Gastroesophageal sphincter (tissue), 4 donors: Measurements from ENCODE around the gene GRIK3. TPM values are rescaled to one million over a fixed set of nuclear protein-coding genes. Genes with fewer than 3 reads are reported as not detected.

Experiments used
- ATAC-seq: fragments of 150-250 bp; one replicate; pipeline ENCODE4 v1.9.1; 2016; ENCODE audit warnings: mild to moderate bottlenecking, moderate library complexity
- H3K27ac ChIP-seq, 4 donors: fragments of 200-600 bp; sonication (generic) in 3 of 4; 1 replicate in 3 of 4; 2 replicates in 1 of 4; pipeline ENCODE4 v1.5.1; 2016 to 2019
- H3K27me3 ChIP-seq: fragments of 200-600 bp; sonication (generic); one replicate; pipeline ENCODE4 v1.5.1; 2019
- H3K36me3 ChIP-seq, 2 donors: fragments of 200-600 bp; sonication (generic); one replicate each; pipeline ENCODE4 v1.5.1; 2019; ENCODE audit warnings: control low read depth in 1 of 2
- H3K4me1 ChIP-seq, 3 donors: fragments of 200-600 bp; sonication (generic); 1 replicate in 2 of 3; 2 replicates in 1 of 3; pipeline ENCODE4 v1.5.1; 2016 to 2019; ENCODE audit warnings: control low read depth in 2 of 3
- H3K4me3 ChIP-seq, 2 donors: fragments of 200-600 bp; sonication (generic); one replicate each; pipeline ENCODE4 v1.5.1; 2019; ENCODE audit warnings: mild to moderate bottlenecking in 1 of 2, moderate library complexity in 1 of 2
- H3K9me3 ChIP-seq, 3 donors: fragments of 200-600 bp; sonication (generic); one replicate each; pipeline ENCODE4 v1.5.1; 2017 to 2019; ENCODE audit warnings: control low read depth in 2 of 3
- CTCF ChIP-seq, 4 experiments: fragments of 200-600 bp in 2 of 4; fragments of 450-650 bp in 2 of 4; sonication (generic) in 1 of 4; IDR thresholded peaks; one replicate each; pipeline ENCODE4 v1.5.1; 2017 to 2019; ENCODE audit warnings: antibody characterized with exemption in 4 of 4, mild to moderate bottlenecking in 2 of 4, moderate library complexity in 2 of 4
- EP300 ChIP-seq: sonication (generic); formaldehyde crosslinking; IDR thresholded peaks from one replicate; pipeline ENCODE4 v1.6.1; 2017; ENCODE audit warnings: antibody characterized with exemption, mild to moderate bottlenecking
- POLR2A ChIP-seq, 2 donors: fragments of 450-650 bp; IDR thresholded peaks; one replicate each; pipeline ENCODE4 v1.6.1; 2017; ENCODE audit warnings: antibody characterized with exemption in 2 of 2, mild to moderate bottlenecking in 2 of 2, moderate library complexity in 1 of 2
- POLR2AphosphoS5 ChIP-seq: sonication (generic); formaldehyde crosslinking; IDR thresholded peaks from one replicate; pipeline ENCODE4 v1.6.1; 2017; ENCODE audit warnings: antibody characterized with exemption
- WGBS, 2 donors: methylation state at CpG; one replicate each; pipeline ENCODE4 v1.1.5; 2018; ENCODE audit warnings: low coverage in 1 of 2; 5-methylcytosine and 5-hydroxymethylcytosine counted together
- total RNA-seq, 4 donors: library from RNA; depleted of rRNA; stranded (reverse); fragments of >200 nt; gene quantifications; one replicate each; pipeline ENCODE4 v1.1.0, GENCODE V29; 2016

GRIK3 gene
- total RNA-seq, 4 donors from 2014 or later, result 3.1 to 7.8 (median 5.0) TPM

DNA sequence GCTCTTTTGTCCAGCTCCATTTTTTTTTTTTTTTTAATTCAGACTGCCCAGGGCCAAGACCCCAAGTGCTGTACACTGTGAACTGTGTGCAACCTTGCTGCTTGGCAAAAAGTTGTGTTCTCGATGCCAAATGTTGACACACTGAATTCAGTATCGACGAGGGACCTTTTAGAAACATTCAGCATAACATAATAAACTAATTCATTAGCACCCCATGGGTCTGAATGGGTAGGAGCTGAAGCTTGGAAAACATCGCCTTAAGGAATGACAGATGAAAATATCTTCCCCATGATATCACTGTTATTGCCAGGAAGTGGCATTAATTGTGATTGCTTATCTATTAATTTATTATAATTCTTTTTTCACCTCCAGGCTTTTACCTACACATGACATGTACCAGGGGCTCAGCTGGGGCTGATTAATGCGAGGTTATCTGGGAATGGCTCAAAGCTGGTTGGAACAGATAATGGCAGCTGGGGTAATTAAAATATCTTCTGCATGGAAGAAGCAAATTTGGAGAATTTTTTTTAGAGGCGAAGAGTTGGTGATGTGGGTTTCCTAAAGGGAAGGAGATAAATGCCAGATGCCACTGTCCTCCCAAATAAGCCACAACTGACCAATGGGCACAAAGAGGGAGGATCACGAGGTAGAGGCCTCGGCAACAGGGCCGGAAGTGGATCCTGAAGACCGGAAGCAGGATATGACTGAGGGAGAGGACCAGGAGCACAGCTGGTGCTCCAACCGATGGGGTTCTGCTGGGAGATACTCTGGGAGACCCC is 169.3 kb downstream of the GRIK3 start:
- Histone ChIP-seq H3K27me3 (peaks cover 66% of the 10 kb centered on the region), H3K4me1 (no peaks in the 10 kb centered on the region), H3K36me3 (no peaks in the 10 kb centered on the region), H3K4me3 (no peak overlapping the region), H3K27ac (peak overlapping the region in 3 of 4 donors; percentile 13 to 62 (median 45)), H3K9me3 (no peaks in the 10 kb centered on the region)
- TF ChIP-seq POLR2AphosphoS5, result no peak
- TF ChIP-seq EP300, result no peak
- no peak for TF ChIP-seq CTCF (IDR thresholded peaks at IDR 0.05)
- TF ChIP-seq POLR2A (IDR thresholded peaks at IDR 0.05), result no peak
- WGBS, 2 donors, result 63 to 71% methylated on average over 7 to 11 of the region's 11 CpGs
- ATAC-seq, result peak; percentile 26

GRCh38 chr1:36864182-36864822 is 170.0 kb downstream of the GRIK3 start:
- Histone ChIP-seq H3K27ac (peak overlapping the region in 2 of 4 donors; percentile 7 to 28), H3K9me3 (no peaks in the 10 kb centered on the region), H3K36me3 (no peaks in the 10 kb centered on the region), H3K4me1 (no peaks in the 10 kb centered on the region), H3K4me3 (no peak overlapping the region), H3K27me3 (peaks cover 74% of the 10 kb centered on the region)
- TF ChIP-seq EP300 (no peak), POLR2A (IDR thresholded peaks at IDR 0.05) (no peak), POLR2AphosphoS5 (no peak), CTCF (IDR thresholded peaks at IDR 0.05) (no peak)
- ATAC-seq, result no peak
- 51 to 67% methylated on average over 3 of the region's 6 CpGs for WGBS, 2 donors

DNA sequence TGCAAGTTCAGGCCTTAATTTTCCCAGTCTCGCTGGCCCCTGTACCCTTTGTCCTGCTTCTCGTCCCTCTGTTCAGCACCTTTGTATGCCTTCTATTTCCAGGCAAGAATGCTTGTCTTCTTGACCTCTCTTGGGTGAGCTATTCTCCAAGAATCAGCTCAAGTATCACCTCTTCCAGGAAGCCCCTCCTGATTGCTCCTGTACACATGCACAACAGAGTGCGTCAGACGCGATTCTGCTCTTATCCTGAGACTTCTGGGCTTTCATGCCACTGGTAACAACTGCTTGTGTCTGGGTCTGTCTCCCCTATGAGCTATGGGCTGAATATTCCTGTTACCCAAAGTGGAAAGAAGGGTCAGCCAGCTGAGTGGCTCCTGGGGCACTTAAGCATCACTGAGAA is 170.8 kb downstream of the GRIK3 start:
- 79 to 88% methylated on average over 2 to 3 of the region's 5 CpGs for WGBS, 2 donors
- TF ChIP-seq POLR2A (IDR thresholded peaks at IDR 0.05) (no peak), CTCF (IDR thresholded peaks at IDR 0.05) (no peak), EP300 (no peak)
- no peak overlapping the region for H3K4me3 ChIP-seq
- H3K4me1 ChIP-seq, result no peaks in the 10 kb centered on the region
- no peaks in the 10 kb centered on the region for H3K9me3 ChIP-seq
- H3K27me3 ChIP-seq, result peaks cover 76% of the 10 kb centered on the region
- no peaks in the 10 kb centered on the region for H3K36me3 ChIP-seq
- ATAC-seq, result no peak
- H3K27ac ChIP-seq, result no peak overlapping the region

- ATAC-seq, result no peak
Measured at GRCh38 chr1:36863061-36863460, 171.3 kb downstream of the GRIK3 start.

More at GRCh38 chr1:36863061-36863460, 171.3 kb downstream of the GRIK3 start:
- H3K4me3 ChIP-seq, result no peak overlapping the region
- no peaks in the 10 kb centered on the region for H3K9me3 ChIP-seq
- H3K4me1 ChIP-seq, result no peaks in the 10 kb centered on the region
- TF ChIP-seq EP300 (no peak), POLR2A (IDR thresholded peaks at IDR 0.05) (no peak), POLR2AphosphoS5 (no peak), CTCF (IDR thresholded peaks at IDR 0.05) (no peak)
- H3K27me3 ChIP-seq, result peaks cover 76% of the 10 kb centered on the region
- WGBS, 2 donors, result 25 to 39% methylated on average over 3 of the region's 3 CpGs
- no peak overlapping the region for H3K27ac ChIP-seq
- H3K36me3 ChIP-seq, result no peaks in the 10 kb centered on the region
